H9 (cell line): ENCODE results near the gene FAM177B. TPM values are rescaled to one million over a fixed set of nuclear protein-coding genes. Genes with fewer than 3 reads are reported as not detected.

Experiments
- DNase-seq: peaks from one replicate; pipeline ENCODE4 v3.0.0-alpha.2; 2017
- H2AFZ ChIP-seq: one replicate; pipeline ENCODE4 v1.6.1; 2013; ENCODE audit warnings: mild to moderate bottlenecking, low read length, control low read depth, moderate library complexity
- H2AK5ac ChIP-seq: 2 replicates; pipeline ENCODE4 v1.6.1; 2013; ENCODE audit warnings: low read length, control low read depth, mixed read lengths; ENCODE audit not compliant: insufficient read length
- H2BK120ac ChIP-seq: one replicate; pipeline ENCODE4 v1.6.1; 2013; ENCODE audit warnings: low read depth, mild to moderate bottlenecking, low read length, control low read depth, inconsistent platforms; ENCODE audit not compliant: poor library complexity, severe bottlenecking
- H2BK12ac ChIP-seq: 2 replicates; pipeline ENCODE4 v1.6.1; 2013; ENCODE audit warnings: low read length, control low read depth, mixed read lengths, low read depth; ENCODE audit not compliant: insufficient read length
- H2BK15ac ChIP-seq: 2 replicates; pipeline ENCODE4 v1.6.1; 2013; ENCODE audit warnings: low read depth, low read length, control low read depth
- H2BK20ac ChIP-seq: one replicate; pipeline ENCODE4 v1.6.1; 2013; ENCODE audit warnings: low read depth, mild to moderate bottlenecking, low read length, control low read depth, inconsistent platforms; ENCODE audit not compliant: poor library complexity, severe bottlenecking
- H2BK5ac ChIP-seq: 2 replicates; pipeline ENCODE4 v1.6.1; 2013; ENCODE audit warnings: low read length, control low read depth, mixed read lengths; ENCODE audit not compliant: insufficient read length
- H3K14ac ChIP-seq: 2 replicates; pipeline ENCODE4 v1.6.1; 2013; ENCODE audit warnings: low read length, control low read depth; ENCODE audit not compliant: insufficient read depth
- H3K18ac ChIP-seq: 2 replicates; pipeline ENCODE4 v1.6.1; 2013; ENCODE audit warnings: low read depth, mild to moderate bottlenecking, mixed read lengths, low read length, control low read depth; ENCODE audit not compliant: insufficient read length
- H3K23ac ChIP-seq: 2 replicates; pipeline ENCODE4 v1.6.1; 2013; ENCODE audit warnings: low read length, control low read depth, mixed read lengths, low read depth; ENCODE audit not compliant: insufficient read length
- H3K23me2 ChIP-seq: 2 replicates; pipeline ENCODE4 v1.6.1; 2013; ENCODE audit warnings: low read depth, mild to moderate bottlenecking, mixed read lengths, low read length, control low read depth; ENCODE audit not compliant: insufficient read length, poor library complexity, severe bottlenecking
- H3K27ac ChIP-seq: 2 replicates; pipeline ENCODE4 v1.5.1; 2013; ENCODE audit warnings: low read length, control low read depth, mixed read lengths, low read depth; ENCODE audit not compliant: insufficient read length
- H3K27me3 ChIP-seq: 2 replicates; pipeline ENCODE4 v1.6.1; 2013; ENCODE audit warnings: low read length, control low read depth, inconsistent platforms; ENCODE audit not compliant: insufficient read depth
- H3K4ac ChIP-seq: 2 replicates; pipeline ENCODE4 v1.6.1; 2013; ENCODE audit warnings: low read depth, mild to moderate bottlenecking, control low read depth, inconsistent platforms, low read length, moderate library complexity
- H3K4me1 ChIP-seq: 2 replicates; pipeline ENCODE4 v1.6.1; 2013; ENCODE audit warnings: low read length, control low read depth, inconsistent platforms; ENCODE audit not compliant: insufficient read depth
- H3K4me2 ChIP-seq: 2 replicates; pipeline ENCODE4 v1.6.1; 2013; ENCODE audit warnings: low read length, control low read depth, mixed read lengths; ENCODE audit not compliant: insufficient read length, insufficient read depth
- H3K56ac ChIP-seq: 2 replicates; pipeline ENCODE4 v1.6.1; 2013; ENCODE audit warnings: low read depth, mild to moderate bottlenecking, mixed read lengths, low read length, control low read depth; ENCODE audit not compliant: insufficient read length
- H3K79me1 ChIP-seq: 2 replicates; pipeline ENCODE4 v1.6.1; 2013; ENCODE audit warnings: low read depth, mild to moderate bottlenecking, moderate library complexity, low read length, control low read depth, inconsistent platforms; ENCODE audit not compliant: insufficient read depth, poor library complexity, severe bottlenecking
- H3K79me2 ChIP-seq: 2 replicates; pipeline ENCODE4 v1.6.1; 2013; ENCODE audit warnings: low read length, control low read depth, inconsistent platforms; ENCODE audit not compliant: insufficient read depth
- H3K9ac ChIP-seq: 2 replicates; pipeline ENCODE4 v1.6.1; 2013; ENCODE audit warnings: low read length, control low read depth, mixed read lengths; ENCODE audit not compliant: insufficient read length; ENCODE audit errors: extremely low read depth
- H3K9me3 ChIP-seq: one replicate; pipeline ENCODE4 v1.6.1; 2013; ENCODE audit warnings: low read depth, low read length, inconsistent platforms; ENCODE audit not compliant: control insufficient read depth
- H3T11ph ChIP-seq: one replicate; pipeline ENCODE4 v1.6.1; 2013; ENCODE audit warnings: mild to moderate bottlenecking, low read length, control low read depth, inconsistent platforms
- H4K20me1 ChIP-seq: one replicate; pipeline ENCODE4 v1.6.1; 2013; ENCODE audit not compliant: control insufficient read depth, insufficient read length, insufficient read depth
- H4K5ac ChIP-seq: 2 replicates; pipeline ENCODE4 v1.6.1; 2013; ENCODE audit warnings: low read depth, mild to moderate bottlenecking, mixed read lengths, low read length, control low read depth; ENCODE audit not compliant: insufficient read length
- H4K8ac ChIP-seq: replicated peaks from 2 replicates; pipeline ENCODE4 v1.6.1; 2013; ENCODE audit warnings: low read length, control low read depth, mixed read lengths, low read depth; ENCODE audit not compliant: insufficient read length
- H4K91ac ChIP-seq: 2 replicates; pipeline ENCODE4 v1.6.1; 2013; ENCODE audit warnings: low read depth, mild to moderate bottlenecking, moderate library complexity, mixed read lengths, low read length, control low read depth; ENCODE audit not compliant: insufficient read length
- H3K27ac Mint-ChIP-seq, 3 experiments: 2 replicates in 2 of 3; 3 replicates in 1 of 3; pipeline ENCODE4 v1.8.0; 2020 to 2021; ENCODE audit warnings: mixed read lengths in 3 of 3, mild to moderate bottlenecking in 1 of 3, moderate library complexity in 1 of 3
- H3K27me3 Mint-ChIP-seq: 2 replicates; pipeline ENCODE4 v1.8.0; 2021; ENCODE audit warnings: low read depth, mild to moderate bottlenecking, moderate library complexity, mixed read lengths
- H3K36me3 Mint-ChIP-seq, 3 experiments: 2 replicates in 2 of 3; 3 replicates in 1 of 3; pipeline ENCODE4 v1.8.0; 2020 to 2021; ENCODE audit warnings: low read depth in 3 of 3, mixed read lengths in 3 of 3; ENCODE audit not compliant: insufficient read depth in 1 of 3
- H3K4me1 Mint-ChIP-seq, 2 experiments: 2 replicates each; pipeline ENCODE4 v1.8.0; 2020; ENCODE audit warnings: mixed read lengths in 2 of 2
- H3K4me3 Mint-ChIP-seq, 2 experiments: 2 replicates in 1 of 2; 3 replicates in 1 of 2; pipeline ENCODE4 v1.8.0; 2020 to 2021; ENCODE audit warnings: mild to moderate bottlenecking in 2 of 2, mixed read lengths in 2 of 2, moderate library complexity in 1 of 2
- H3K9me3 Mint-ChIP-seq, 2 experiments: 2 replicates in 1 of 2; 3 replicates in 1 of 2; pipeline ENCODE4 v1.8.0; 2020; ENCODE audit warnings: mild to moderate bottlenecking in 2 of 2, mixed read lengths in 2 of 2, moderate library complexity in 1 of 2
- WGBS: extraction: QIAGEN DNeasy Blood & Tissue Kit; methylation state at CpG from one replicate; pipeline ENCODE4 v1.1.7; 2013; ENCODE audit warnings: missing lambda C conversion rate, low lambda C conversion rate, mixed read lengths; ENCODE audit not compliant: insufficient read length; ENCODE audit errors: extremely low coverage; 5-methylcytosine and 5-hydroxymethylcytosine counted together
- total RNA-seq: library from RNA; stranded (reverse); gene quantifications from 2 replicates; pipeline ENCODE4 v1.2.1, GENCODE V29; 2021
- TF ChIP-seq, protein P1 (sequence below): fragments of 200-600 bp; sonication (generic); conservative IDR thresholded peaks from 3 replicates; pipeline ENCODE4 v1.8.0; 2021; ENCODE audit warnings: antibody characterized with exemption, mild to moderate bottlenecking

Gene FAM177B
- total RNA-seq, 1 experiment from 2014 or later: not detected

DNA sequence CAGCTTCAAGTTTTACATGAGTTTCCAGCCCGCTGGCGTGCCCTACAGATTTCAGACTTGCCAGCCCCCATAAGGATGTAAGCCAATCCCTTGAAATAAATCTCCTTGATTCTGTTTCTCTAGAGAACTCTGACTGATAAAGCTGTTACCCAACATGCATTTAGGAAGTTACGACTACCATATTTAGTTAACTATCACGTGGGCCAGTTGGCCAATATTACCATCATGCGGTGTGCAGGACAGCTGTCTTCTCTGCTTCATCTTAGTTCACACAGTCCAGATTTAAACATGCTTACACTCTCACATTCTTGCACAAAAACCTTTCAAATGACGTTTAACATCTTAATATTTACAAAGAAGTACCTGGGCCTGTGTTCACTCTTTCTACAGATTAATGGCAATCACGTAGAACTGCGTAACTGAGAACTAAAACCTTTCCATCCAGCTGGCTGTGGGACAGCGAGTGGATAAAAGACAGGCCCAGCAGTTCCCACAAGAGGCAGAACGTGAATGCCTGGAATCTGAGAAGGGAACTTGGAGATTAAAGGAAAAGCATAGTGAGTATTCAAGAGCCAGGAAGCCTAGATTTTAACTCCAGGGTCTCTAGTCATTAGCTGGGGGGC lies 20.8 kb downstream of the FAM177B start:
- H3K36me3 Mint-ChIP-seq: no peaks in the 10 kb centered on the region
- no peaks in the 10 kb centered on the region for H3K79me2 ChIP-seq
- no peak overlapping the region for H3T11ph ChIP-seq
- no CpG with 5 or more reads among the region's 10 CpGs for WGBS
- H2BK20ac ChIP-seq: no peak overlapping the region
- peaks cover 0 to 7% of the 10 kb centered on the region in 2 experiments; a peak in 1 of 4 replicates for H3K4me1 Mint-ChIP-seq
- H4K91ac ChIP-seq: no peak overlapping the region
- no peak overlapping the region; a peak in 1 of 5 replicates for H3K4me3 Mint-ChIP-seq
- H4K5ac ChIP-seq: no peak overlapping the region
- H2BK5ac ChIP-seq: no peak overlapping the region
- no peaks in the 10 kb centered on the region for H3K9me3 ChIP-seq
- H3K4me2 ChIP-seq: no peak overlapping the region
- TF ChIP-seq, protein P1, sequence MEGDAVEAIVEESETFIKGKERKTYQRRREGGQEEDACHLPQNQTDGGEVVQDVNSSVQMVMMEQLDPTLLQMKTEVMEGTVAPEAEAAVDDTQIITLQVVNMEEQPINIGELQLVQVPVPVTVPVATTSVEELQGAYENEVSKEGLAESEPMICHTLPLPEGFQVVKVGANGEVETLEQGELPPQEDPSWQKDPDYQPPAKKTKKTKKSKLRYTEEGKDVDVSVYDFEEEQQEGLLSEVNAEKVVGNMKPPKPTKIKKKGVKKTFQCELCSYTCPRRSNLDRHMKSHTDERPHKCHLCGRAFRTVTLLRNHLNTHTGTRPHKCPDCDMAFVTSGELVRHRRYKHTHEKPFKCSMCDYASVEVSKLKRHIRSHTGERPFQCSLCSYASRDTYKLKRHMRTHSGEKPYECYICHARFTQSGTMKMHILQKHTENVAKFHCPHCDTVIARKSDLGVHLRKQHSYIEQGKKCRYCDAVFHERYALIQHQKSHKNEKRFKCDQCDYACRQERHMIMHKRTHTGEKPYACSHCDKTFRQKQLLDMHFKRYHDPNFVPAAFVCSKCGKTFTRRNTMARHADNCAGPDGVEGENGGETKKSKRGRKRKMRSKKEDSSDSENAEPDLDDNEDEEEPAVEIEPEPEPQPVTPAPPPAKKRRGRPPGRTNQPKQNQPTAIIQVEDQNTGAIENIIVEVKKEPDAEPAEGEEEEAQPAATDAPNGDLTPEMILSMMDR: no peak
- no peak overlapping the region for H3K23ac ChIP-seq
- DNase-seq: no peak
- H3K9ac ChIP-seq: no peak overlapping the region
- peaks cover 0 to 4% of the 10 kb centered on the region in 2 experiments; a peak in 2 of 5 replicates for H3K9me3 Mint-ChIP-seq
- H3K4me1 ChIP-seq: no peaks in the 10 kb centered on the region
- H3K79me1 ChIP-seq: no peaks in the 10 kb centered on the region
- no peak overlapping the region for H3K14ac ChIP-seq
- no peak overlapping the region for H3K27ac ChIP-seq
- H2BK15ac ChIP-seq: no peak overlapping the region
- no peak overlapping the region for H3K56ac ChIP-seq
- no peak overlapping the region for H2BK120ac ChIP-seq
- H2AK5ac ChIP-seq: no peak overlapping the region
- H4K20me1 ChIP-seq: no peaks in the 10 kb centered on the region
- H3K27me3 ChIP-seq: no peaks in the 10 kb centered on the region
- no peak overlapping the region for H2BK12ac ChIP-seq
- H3K18ac ChIP-seq: no peak overlapping the region
- H4K8ac ChIP-seq: no peak overlapping the region
- H3K4ac ChIP-seq: no peak overlapping the region
- no peaks in the 10 kb centered on the region for H3K27me3 Mint-ChIP-seq
- no peak overlapping the region for H2AFZ ChIP-seq
- H3K27ac Mint-ChIP-seq: no peak overlapping the region
- no peaks in the 10 kb centered on the region for H3K23me2 ChIP-seq
